Measurements from ENCODE around the gene TSEN2.

- TF ChIP-seq EP300 (IDR thresholded peaks at IDR 0.05; ENCODE audit: low read depth) (no peak), POLR2AphosphoS5 (IDR thresholded peaks at IDR 0.05) (no peak)
- TF ChIP-seq, protein P1, sequence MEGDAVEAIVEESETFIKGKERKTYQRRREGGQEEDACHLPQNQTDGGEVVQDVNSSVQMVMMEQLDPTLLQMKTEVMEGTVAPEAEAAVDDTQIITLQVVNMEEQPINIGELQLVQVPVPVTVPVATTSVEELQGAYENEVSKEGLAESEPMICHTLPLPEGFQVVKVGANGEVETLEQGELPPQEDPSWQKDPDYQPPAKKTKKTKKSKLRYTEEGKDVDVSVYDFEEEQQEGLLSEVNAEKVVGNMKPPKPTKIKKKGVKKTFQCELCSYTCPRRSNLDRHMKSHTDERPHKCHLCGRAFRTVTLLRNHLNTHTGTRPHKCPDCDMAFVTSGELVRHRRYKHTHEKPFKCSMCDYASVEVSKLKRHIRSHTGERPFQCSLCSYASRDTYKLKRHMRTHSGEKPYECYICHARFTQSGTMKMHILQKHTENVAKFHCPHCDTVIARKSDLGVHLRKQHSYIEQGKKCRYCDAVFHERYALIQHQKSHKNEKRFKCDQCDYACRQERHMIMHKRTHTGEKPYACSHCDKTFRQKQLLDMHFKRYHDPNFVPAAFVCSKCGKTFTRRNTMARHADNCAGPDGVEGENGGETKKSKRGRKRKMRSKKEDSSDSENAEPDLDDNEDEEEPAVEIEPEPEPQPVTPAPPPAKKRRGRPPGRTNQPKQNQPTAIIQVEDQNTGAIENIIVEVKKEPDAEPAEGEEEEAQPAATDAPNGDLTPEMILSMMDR (IDR thresholded peaks at IDR 0.05), result peak in 1 of 5 experiments; percentile 27
These were observed 60.6 kb downstream of the TSEN2 start for GRCh38 chr3:12544652-12545472.

All from transverse colon (tissue), 4 donors.